ENCODE data around the gene ZFYVE1. TPM values are rescaled to one million over a fixed set of nuclear protein-coding genes. Genes with fewer than 3 reads are reported as not detected.
A peak's percentile ranks its signal among the peaks of the same experiment; 100 is the strongest.

The ZFYVE1 gene
- total RNA-seq, 1 donor from 2014 or later, result 8.3 TPM

- no peak for DNase-seq (ENCODE audit: low spot score)
- H3K4me3 Mint-ChIP-seq (ENCODE audit: low read depth), result no peak overlapping the region
- peaks cover 2% of the 10 kb centered on the region for H3K4me1 Mint-ChIP-seq (ENCODE audit: low read depth)
- peaks cover 33% of the 10 kb centered on the region for H3K36me3 Mint-ChIP-seq (ENCODE audit: low read depth)
- no peak overlapping the region for H3K27ac Mint-ChIP-seq
- no peaks in the 10 kb centered on the region for H3K27me3 Mint-ChIP-seq (ENCODE audit: low read depth)
- H3K9me3 Mint-ChIP-seq, result no peaks in the 10 kb centered on the region
- intact Hi-C loops (cut with micrococcal nuclease), result no loop called here
These were observed 80.4 kb downstream of the ZFYVE1 start for GRCh38 chr14:72946491-72946890.

- intact Hi-C loops (cut with micrococcal nuclease), result no loop called here
- Mint-ChIP-seq H3K27me3 (ENCODE audit: low read depth) (no peaks in the 10 kb centered on the region), H3K27ac (no peak overlapping the region), H3K9me3 (no peaks in the 10 kb centered on the region), H3K36me3 (ENCODE audit: low read depth) (peaks cover 33% of the 10 kb centered on the region), H3K4me3 (ENCODE audit: low read depth) (no peak overlapping the region), H3K4me1 (ENCODE audit: low read depth) (peaks cover 2% of the 10 kb centered on the region)
- no peak for DNase-seq (ENCODE audit: low spot score)
These were observed 81.4 kb downstream of the ZFYVE1 start for GRCh38 chr14:72945356-72946027.

- no peak overlapping the region for H3K4me3 Mint-ChIP-seq (ENCODE audit: low read depth)
- intact Hi-C loops (cut with micrococcal nuclease), result no loop called here
- no peaks in the 10 kb centered on the region for H3K9me3 Mint-ChIP-seq
- H3K36me3 Mint-ChIP-seq (ENCODE audit: low read depth), result peaks cover 38% of the 10 kb centered on the region
- no peak for DNase-seq (ENCODE audit: low spot score)
- no peak overlapping the region for H3K27ac Mint-ChIP-seq
- no peaks in the 10 kb centered on the region for H3K27me3 Mint-ChIP-seq (ENCODE audit: low read depth)
- peaks cover 2% of the 10 kb centered on the region for H3K4me1 Mint-ChIP-seq (ENCODE audit: low read depth)
These were observed 83.0 kb downstream of the ZFYVE1 start for GRCh38 chr14:72943876-72944430.

- H3K27ac Mint-ChIP-seq, result no peak overlapping the region
- H3K27me3 Mint-ChIP-seq (ENCODE audit: low read depth), result no peaks in the 10 kb centered on the region
- intact Hi-C loops (cut with micrococcal nuclease), result no loop called here
- no peak for DNase-seq (ENCODE audit: low spot score)
- H3K36me3 Mint-ChIP-seq (ENCODE audit: low read depth), result peaks cover 36% of the 10 kb centered on the region
- no peaks in the 10 kb centered on the region for H3K4me1 Mint-ChIP-seq (ENCODE audit: low read depth)
- H3K4me3 Mint-ChIP-seq (ENCODE audit: low read depth), result no peak overlapping the region
- no peaks in the 10 kb centered on the region for H3K9me3 Mint-ChIP-seq
These were observed 84.0 kb downstream of the ZFYVE1 start for GRCh38 chr14:72942934-72943333.

GRCh38 chr14:72941286-72941985, 85.5 kb downstream of the ZFYVE1 start:
- H3K27me3 Mint-ChIP-seq (ENCODE audit: low read depth), result no peaks in the 10 kb centered on the region
- peaks cover 31% of the 10 kb centered on the region for H3K36me3 Mint-ChIP-seq (ENCODE audit: low read depth)
- DNase-seq (ENCODE audit: low spot score), result no peak
- no peak overlapping the region for H3K27ac Mint-ChIP-seq
- peaks cover 12% of the 10 kb centered on the region for H3K4me1 Mint-ChIP-seq (ENCODE audit: low read depth)
- H3K4me3 Mint-ChIP-seq (ENCODE audit: low read depth), result no peak overlapping the region
- intact Hi-C loops (cut with micrococcal nuclease), result no loop called here
- no peaks in the 10 kb centered on the region for H3K9me3 Mint-ChIP-seq

- Mint-ChIP-seq H3K36me3 (ENCODE audit: low read depth) (peaks cover 27% of the 10 kb centered on the region), H3K9me3 (no peaks in the 10 kb centered on the region), H3K27ac (no peak overlapping the region), H3K4me3 (ENCODE audit: low read depth) (no peak overlapping the region), H3K27me3 (ENCODE audit: low read depth) (no peaks in the 10 kb centered on the region), H3K4me1 (ENCODE audit: low read depth) (peaks cover 12% of the 10 kb centered on the region)
- no peak for DNase-seq (ENCODE audit: low spot score)
- intact Hi-C loops (cut with micrococcal nuclease), result no loop called here
These were observed 87.3 kb downstream of the ZFYVE1 start for GRCh38 chr14:72939630-72940029.

- no peak for DNase-seq (ENCODE audit: low spot score)
- H3K27me3 Mint-ChIP-seq (ENCODE audit: low read depth), result no peaks in the 10 kb centered on the region
- intact Hi-C loops (cut with micrococcal nuclease), result no loop called here
- no peak overlapping the region for H3K27ac Mint-ChIP-seq
- no peaks in the 10 kb centered on the region for H3K9me3 Mint-ChIP-seq
- peaks cover 5% of the 10 kb centered on the region for H3K36me3 Mint-ChIP-seq (ENCODE audit: low read depth)
- H3K4me1 Mint-ChIP-seq (ENCODE audit: low read depth), result peaks cover 12% of the 10 kb centered on the region
- no peak overlapping the region for H3K4me3 Mint-ChIP-seq (ENCODE audit: low read depth)
These were observed 94.0 kb downstream of the ZFYVE1 start for GRCh38 chr14:72932893-72933292.

- peaks cover 7% of the 10 kb centered on the region for H3K27me3 Mint-ChIP-seq (ENCODE audit: low read depth)
- no peak overlapping the region for H3K4me3 Mint-ChIP-seq (ENCODE audit: low read depth)
- H3K27ac Mint-ChIP-seq, result no peak overlapping the region
- H3K36me3 Mint-ChIP-seq (ENCODE audit: low read depth), result no peaks in the 10 kb centered on the region
- no peak for DNase-seq (ENCODE audit: low spot score)
- intact Hi-C loops (cut with micrococcal nuclease), result no loop called here
- peaks cover 6% of the 10 kb centered on the region for H3K4me1 Mint-ChIP-seq (ENCODE audit: low read depth)
- no peaks in the 10 kb centered on the region for H3K9me3 Mint-ChIP-seq
These were observed 97.4 kb downstream of the ZFYVE1 start for GRCh38 chr14:72929316-72930080.

GRCh38 chr14:72928872-72929271, 98.0 kb downstream of the ZFYVE1 start:
- Mint-ChIP-seq H3K4me3 (ENCODE audit: low read depth) (no peak overlapping the region), H3K4me1 (ENCODE audit: low read depth) (peaks cover 6% of the 10 kb centered on the region), H3K27me3 (ENCODE audit: low read depth) (peaks cover 13% of the 10 kb centered on the region), H3K36me3 (ENCODE audit: low read depth) (no peaks in the 10 kb centered on the region), H3K27ac (no peak overlapping the region), H3K9me3 (no peaks in the 10 kb centered on the region)
- intact Hi-C loops (cut with micrococcal nuclease), result no loop called here
- DNase-seq (ENCODE audit: low spot score), result no peak

GRCh38 chr14:72926292-72927028, 100.4 kb downstream of the ZFYVE1 start, which contains the start of gene DCAF4:
TSS of gene DCAF4 (plus strand) at chr14:72926464. CDS start at chr14:72937979, 11,515 bp downstream.
- H3K9me3 Mint-ChIP-seq, result no peaks in the 10 kb centered on the region

GRCh38 chr14:72925815-72926291, 101.1 kb downstream of the ZFYVE1 start:
- no peak for DNase-seq (ENCODE audit: low spot score)
- Mint-ChIP-seq H3K36me3 (ENCODE audit: low read depth) (no peaks in the 10 kb centered on the region), H3K4me3 (ENCODE audit: low read depth) (peak overlapping the region; percentile 92), H3K27ac (no peak overlapping the region), H3K27me3 (ENCODE audit: low read depth) (peaks cover 26% of the 10 kb centered on the region), H3K4me1 (ENCODE audit: low read depth) (peaks cover 6% of the 10 kb centered on the region), H3K9me3 (no peaks in the 10 kb centered on the region)
- intact Hi-C loops (cut with micrococcal nuclease), result loop anchor here (1.0 kb wide), 2 partner anchors 31 to 101 kb away; partner anchors contain the start of gene ZFYVE1

More at GRCh38 chr14:72926292-72927028, 100.4 kb downstream of the ZFYVE1 start, which contains the start of gene DCAF4:
- DNase-seq (ENCODE audit: low spot score), result peak; percentile 94
- peak within 1 kb of the TSS; percentile 92 for H3K4me3 Mint-ChIP-seq (ENCODE audit: low read depth)
- H3K27ac Mint-ChIP-seq, result peak within 1 kb of the TSS; percentile 92
- peaks cover 20% of the 10 kb centered on the region for H3K27me3 Mint-ChIP-seq (ENCODE audit: low read depth)
- H3K4me1 Mint-ChIP-seq (ENCODE audit: low read depth), result peaks cover 6% of the 10 kb centered on the region
- no peaks in the 10 kb centered on the region for H3K36me3 Mint-ChIP-seq (ENCODE audit: low read depth)
- intact Hi-C loops (cut with micrococcal nuclease), result loop anchor here (1.0 kb wide), 2 partner anchors 31 to 101 kb away; partner anchors contain the start of gene ZFYVE1
